Cardiac muscle cell (in vitro differentiated cells and primary cell): ENCODE data around the gene BIRC3. TPM values are rescaled to one million over a fixed set of nuclear protein-coding genes. Genes with fewer than 3 reads are reported as not detected.

ENCODE experiments used
- DNase-seq, 2 donors: peaks; one replicate each; pipeline versions ENCODE4 v3.0.0 to v3.0.0-alpha.2; 2010 to 2017; ENCODE audit warnings: low read depth in 1 of 2, low spot score in 1 of 2
- H3K27ac ChIP-seq: fragments of 200-600 bp; sonication (generic); 2 replicates; pipeline ENCODE4 v1.5.1; 2016
- H3K27me3 ChIP-seq: fragments of 200-600 bp; sonication (generic); 2 replicates; pipeline ENCODE4 v1.6.0; 2016; ENCODE audit warnings: control low read depth
- H3K36me3 ChIP-seq: fragments of 200-600 bp; sonication (generic); 2 replicates; pipeline ENCODE4 v1.5.1; 2016; ENCODE audit warnings: control low read depth
- H3K4me1 ChIP-seq: fragments of 200-600 bp; sonication (generic); 2 replicates; pipeline ENCODE4 v1.8.1; 2017; ENCODE audit warnings: low read depth, mild to moderate bottlenecking, mixed run types
- H3K4me3 ChIP-seq: fragments of 200-600 bp; sonication (generic); 2 replicates; pipeline ENCODE4 v1.5.1; 2016; ENCODE audit warnings: mild to moderate bottlenecking
- H3K9me3 ChIP-seq: fragments of 200-600 bp; sonication (generic); 2 replicates; pipeline ENCODE4 v1.5.1; 2017; ENCODE audit warnings: low read depth, mild to moderate bottlenecking, control low read depth
- CTCF ChIP-seq: IDR thresholded peaks from 2 replicates; pipeline ENCODE4 v1.5.1; 2012; ENCODE audit warnings: low read depth, mild to moderate bottlenecking, low read length
- polyA plus RNA-seq: library from polyadenylated mRNA; unstranded; fragments of >200 nt; fragmentation: Nextera tagmentation; extraction: Ambion mirVana; gene quantifications from 2 replicates; pipeline ENCODE4 v1.2.1, GENCODE V29; 2016
- total RNA-seq: library from RNA; depleted of rRNA; stranded (reverse); fragments of >200 nt; gene quantifications from 2 replicates; pipeline ENCODE4 v1.2.3, GENCODE V29; 2016

The BIRC3 gene
- total and polyA plus RNA-seq, 2 experiments from 2014 or later: 0.06 TPM; not detected in 1

- no peak overlapping the region for H3K4me3 ChIP-seq
- TF ChIP-seq CTCF: no peak
- H3K36me3 ChIP-seq: no peaks in the 10 kb centered on the region
- H3K27ac ChIP-seq: no peak overlapping the region
- no peak for DNase-seq
- H3K4me1 ChIP-seq: no peaks in the 10 kb centered on the region
- no peaks in the 10 kb centered on the region for H3K27me3 ChIP-seq
- H3K9me3 ChIP-seq: no peaks in the 10 kb centered on the region
Observed at GRCh38 chr11:102386136-102386734, 69.0 kb downstream of the BIRC3 start.

GRCh38 chr11:102387043-102387781, 69.9 kb downstream of the BIRC3 start:
- no peak overlapping the region for H3K27ac ChIP-seq
- TF ChIP-seq CTCF: no peak
- no peaks in the 10 kb centered on the region for H3K9me3 ChIP-seq

More at GRCh38 chr11:102387043-102387781, 69.9 kb downstream of the BIRC3 start:
- DNase-seq: no peak
- no peak overlapping the region for H3K4me3 ChIP-seq
- no peaks in the 10 kb centered on the region for H3K27me3 ChIP-seq
- no peaks in the 10 kb centered on the region for H3K36me3 ChIP-seq
- H3K4me1 ChIP-seq: no peaks in the 10 kb centered on the region

Other genes starting within 250 kb of the BIRC3 start
- gene YAP1, start 207.0 kb upstream of the BIRC3 start, total RNA-seq: 264 and 277 TPM in 2 replicates
- gene YAP1, start 207.0 kb upstream of the BIRC3 start, polyA plus RNA-seq: 40.8 and 48.4 TPM in 2 replicates
- gene BIRC2, start 29.7 kb downstream of the BIRC3 start, total RNA-seq: 37.8 and 40.4 TPM in 2 replicates
- 36.1 and 41.3 TPM in 2 replicates for gene BIRC2, start 29.7 kb downstream of the BIRC3 start, polyA plus RNA-seq
- 82.2 and 86.3 TPM in 2 replicates for gene TMEM123, start 135.3 kb downstream of the BIRC3 start, total RNA-seq
- gene TMEM123, start 135.3 kb downstream of the BIRC3 start, polyA plus RNA-seq: 92.6 and 142 TPM in 2 replicates
- gene MMP7, start 213.3 kb downstream of the BIRC3 start, total RNA-seq: not detected in 2 replicates
- gene MMP7, start 213.3 kb downstream of the BIRC3 start, polyA plus RNA-seq: not detected in 2 replicates